Measurements from ENCODE around the gene SCARF2.
"Not testable (repeated sequence)": the region's sequence is repeated elsewhere in the genome, so short reads cannot be mapped to it uniquely, and the experiment has no call there.

SCARF2 gene

DNA sequence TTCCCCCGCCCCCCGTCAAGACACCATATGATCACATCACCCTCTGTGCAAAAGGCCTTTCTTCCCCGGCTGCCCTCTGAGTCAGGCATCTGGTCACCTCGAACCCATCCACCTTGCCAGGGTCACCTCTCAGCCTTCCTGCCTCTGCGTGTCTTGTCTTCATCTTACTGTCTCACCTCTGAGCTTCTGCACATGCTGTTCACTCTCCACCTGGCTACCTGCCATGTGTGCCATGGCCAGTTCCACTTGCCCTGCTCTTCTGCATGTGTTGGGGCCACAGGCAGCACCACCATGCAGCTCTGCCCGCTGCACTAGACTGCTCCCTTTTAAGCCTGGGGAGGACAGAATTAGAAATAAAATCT is 33.9 kb downstream of the SCARF2 start:
- Mint-ChIP-seq H3K9me3 (no peaks in the 10 kb centered on the region), H3K4me1 (peaks cover 14% of the 10 kb centered on the region), H3K27ac (peak overlapping the region; percentile 13), H3K36me3 (peaks cover 17% of the 10 kb centered on the region), H3K4me3 (no peak overlapping the region)
- ATAC-seq: no peak
- no peak for DNase-seq (ENCODE audit: low spot score in 2 of 2)

DNA sequence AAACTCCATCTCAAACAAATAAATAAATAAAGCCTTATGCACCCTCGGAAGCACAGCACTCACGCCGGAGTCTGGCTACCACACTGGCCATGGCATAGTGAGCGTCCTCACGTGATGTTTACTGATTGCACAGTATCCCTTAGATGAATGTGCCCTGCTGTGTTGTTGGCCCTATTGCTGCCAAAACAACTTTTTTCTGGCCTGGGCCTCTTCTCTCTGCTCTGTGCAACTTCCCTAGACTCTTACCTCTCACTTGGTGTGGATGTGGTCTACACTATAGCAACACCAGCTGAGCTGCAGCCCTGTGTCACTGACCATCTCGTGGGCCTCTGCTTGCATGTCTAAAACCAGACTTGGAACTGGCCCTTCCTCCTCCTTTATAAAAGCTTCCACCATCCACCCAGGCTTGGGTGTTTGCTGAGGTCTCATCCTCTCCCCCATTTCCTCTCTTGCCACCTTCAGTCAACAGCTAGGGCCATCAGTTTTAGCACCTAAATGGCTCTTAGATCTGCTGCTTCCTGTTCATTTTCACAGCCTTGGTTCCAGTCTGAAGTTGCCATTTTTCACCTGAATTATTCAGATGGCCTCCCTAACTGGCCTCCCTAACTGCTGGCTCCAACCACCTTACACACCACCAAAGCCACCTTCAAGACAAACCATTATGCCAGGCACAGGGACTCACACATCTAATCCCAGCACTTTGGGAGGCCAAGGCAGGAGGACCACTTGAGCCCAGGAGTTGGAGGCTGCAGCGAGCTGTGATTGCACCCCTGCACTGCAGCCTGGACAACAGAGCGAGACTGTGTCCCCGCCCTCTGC is 34.5 kb downstream of the SCARF2 start:
- peaks cover 14% of the 10 kb centered on the region for H3K4me1 Mint-ChIP-seq
- H3K27ac Mint-ChIP-seq: peak overlapping the region; percentile 13
- H3K9me3 Mint-ChIP-seq: no peaks in the 10 kb centered on the region
- H3K4me3 Mint-ChIP-seq: no peak overlapping the region
- H3K36me3 Mint-ChIP-seq: peaks cover 17% of the 10 kb centered on the region
- DNase-seq (ENCODE audit: low spot score in 2 of 2) (no peak), ATAC-seq (no peak)

DNA sequence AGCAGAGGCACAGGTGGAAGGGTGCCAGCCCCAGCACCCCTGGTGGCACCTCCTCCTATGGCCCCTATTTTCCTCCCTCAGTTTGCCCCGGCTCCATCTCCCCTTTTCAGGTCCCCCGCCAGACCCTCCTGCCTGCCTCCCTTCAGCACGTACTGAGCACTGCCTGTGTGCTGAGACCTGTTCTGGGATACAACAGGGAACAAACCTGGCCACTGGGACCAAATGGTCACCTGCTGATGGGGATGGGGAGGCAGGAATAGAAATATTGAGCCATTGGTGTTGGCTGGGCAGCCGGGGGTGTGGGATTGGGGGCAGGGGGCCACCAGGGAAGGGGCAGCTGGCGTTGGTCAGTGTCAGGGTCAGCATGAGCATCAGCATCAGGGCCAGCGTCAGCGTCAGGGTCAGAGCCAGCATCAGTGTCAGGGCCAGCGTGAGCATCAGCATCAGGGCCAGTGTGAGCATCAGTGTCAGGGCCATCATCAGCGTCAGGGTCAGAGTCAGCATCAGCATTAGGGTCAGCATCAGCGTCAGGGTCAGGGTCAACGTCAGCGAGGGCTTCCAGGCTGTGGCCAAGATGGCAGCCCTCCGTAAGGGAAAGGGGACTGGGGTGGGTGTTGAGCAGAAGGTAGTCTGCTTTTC is 36.1 kb downstream of the SCARF2 start:
- Mint-ChIP-seq H3K9me3 (no peaks in the 10 kb centered on the region), H3K36me3 (peaks cover 8% of the 10 kb centered on the region), H3K4me3 (no peak overlapping the region), H3K4me1 (peaks cover 20% of the 10 kb centered on the region), H3K27ac (no peak overlapping the region)
- ATAC-seq (no peak), DNase-seq (ENCODE audit: low spot score in 2 of 2) (no peak)

DNA sequence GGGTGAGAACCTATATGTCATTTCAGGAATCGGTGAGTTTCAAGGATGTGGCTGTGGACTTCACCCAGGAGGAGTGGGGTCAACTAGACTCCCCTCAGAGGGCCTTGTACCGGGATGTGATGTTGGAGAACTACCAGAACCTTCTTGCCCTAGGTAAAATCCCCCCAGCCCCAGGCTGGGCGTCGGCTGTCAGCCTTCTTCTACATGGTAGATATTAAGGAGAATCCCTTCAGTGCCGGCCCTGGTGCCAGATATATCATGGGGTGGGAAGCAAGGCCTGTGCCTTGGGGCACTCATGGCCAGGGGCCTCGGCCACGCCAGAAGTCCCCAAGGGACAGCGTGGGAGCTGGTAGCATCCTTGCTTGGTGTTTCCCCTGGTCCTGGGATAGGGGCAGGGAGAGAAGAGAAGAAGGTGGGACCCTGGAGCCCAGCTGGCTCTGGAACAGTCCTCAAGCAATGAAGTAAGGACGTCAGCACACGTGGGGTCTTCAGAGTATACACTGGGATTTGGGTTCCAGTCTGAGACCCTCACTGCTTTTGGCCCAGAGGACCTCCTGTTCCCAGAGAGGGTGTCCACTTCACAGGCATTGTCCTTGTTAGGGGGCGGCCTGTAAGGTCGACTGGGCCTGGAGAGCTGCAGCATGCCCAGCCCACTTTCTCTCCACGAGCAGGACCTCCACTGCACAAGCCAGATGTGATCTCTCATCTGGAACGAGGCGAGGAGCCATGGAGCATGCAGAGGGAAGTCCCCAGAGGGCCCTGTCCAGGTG is 36.8 kb downstream of the SCARF2 start:
- peak overlapping the region; percentile 20 for H3K27ac Mint-ChIP-seq
- peaks cover 4% of the 10 kb centered on the region for H3K36me3 Mint-ChIP-seq
- H3K9me3 Mint-ChIP-seq: no peaks in the 10 kb centered on the region
- ATAC-seq: no peak
- peaks cover 24% of the 10 kb centered on the region for H3K4me1 Mint-ChIP-seq
- H3K4me3 Mint-ChIP-seq: no peak overlapping the region
- no peak for DNase-seq (ENCODE audit: low spot score in 2 of 2)

DNA sequence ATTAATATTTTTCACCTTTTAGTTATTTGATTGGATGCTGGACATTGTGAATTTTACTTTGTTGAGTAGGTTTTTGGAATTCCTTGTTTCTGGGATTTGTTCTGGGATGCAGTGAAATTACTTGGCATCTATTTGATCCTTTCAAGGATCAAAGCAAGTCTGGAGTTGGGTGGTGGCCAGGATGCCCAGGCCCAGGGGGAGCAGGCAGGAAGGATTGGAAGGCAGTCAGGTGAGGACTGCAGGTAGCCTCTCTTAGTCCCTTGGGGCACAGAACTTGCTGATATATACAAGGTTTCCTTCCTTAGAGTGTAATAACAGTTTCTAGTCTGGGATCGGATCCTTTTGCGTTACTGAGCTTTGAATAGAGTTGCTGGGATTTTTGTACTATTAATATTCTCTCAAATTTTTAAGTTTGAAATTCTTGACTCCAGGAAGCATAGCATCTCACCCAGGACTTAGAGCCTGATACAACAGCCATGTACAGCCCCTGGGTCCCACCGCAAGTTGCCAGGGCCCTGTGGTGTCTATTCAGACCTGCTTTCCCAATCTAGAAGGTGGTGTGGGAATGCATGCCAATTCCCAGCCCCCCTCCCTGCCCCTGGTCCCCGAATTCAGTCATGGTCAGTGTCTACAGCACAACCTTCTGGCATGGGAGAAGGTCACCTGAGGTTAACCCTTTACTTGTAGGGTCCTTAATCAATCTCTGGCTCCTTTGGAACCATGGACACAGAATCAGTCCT is 37.6 kb downstream of the SCARF2 start:
- Mint-ChIP-seq H3K9me3 (no peaks in the 10 kb centered on the region), H3K4me1 (peaks cover 32% of the 10 kb centered on the region), H3K4me3 (no peak overlapping the region), H3K36me3 (peaks cover 1% of the 10 kb centered on the region), H3K27ac (peak overlapping the region; percentile 20)
- ATAC-seq (no peak), DNase-seq (ENCODE audit: low spot score in 2 of 2) (no peak)

DNA sequence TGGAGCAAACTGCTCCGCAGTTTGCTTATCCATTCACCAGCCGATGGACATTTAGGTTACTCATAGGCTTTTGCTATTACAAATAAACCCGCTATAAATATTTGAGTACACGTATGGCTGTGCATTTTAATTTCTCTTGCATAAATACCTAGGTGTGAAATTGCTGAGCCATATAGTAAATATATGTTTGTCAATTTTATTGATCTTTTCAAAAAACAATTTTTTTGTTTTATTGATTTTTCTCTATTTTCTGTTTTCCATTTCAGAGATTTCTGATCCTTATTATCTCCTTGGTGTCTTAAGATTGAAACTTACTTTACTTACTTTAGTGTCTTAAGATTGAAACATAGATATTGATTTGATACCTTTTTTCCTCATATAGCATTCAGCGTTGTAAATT is 39.2 kb downstream of the SCARF2 start:
- ATAC-seq: no peak
- H3K36me3 Mint-ChIP-seq: no peaks in the 10 kb centered on the region
- H3K4me3 Mint-ChIP-seq: no peak overlapping the region
- no peak for DNase-seq (ENCODE audit: low spot score in 2 of 2)
- H3K27ac Mint-ChIP-seq: no peak overlapping the region
- H3K9me3 Mint-ChIP-seq: no peaks in the 10 kb centered on the region
- H3K4me1 Mint-ChIP-seq: peaks cover 28% of the 10 kb centered on the region

DNA sequence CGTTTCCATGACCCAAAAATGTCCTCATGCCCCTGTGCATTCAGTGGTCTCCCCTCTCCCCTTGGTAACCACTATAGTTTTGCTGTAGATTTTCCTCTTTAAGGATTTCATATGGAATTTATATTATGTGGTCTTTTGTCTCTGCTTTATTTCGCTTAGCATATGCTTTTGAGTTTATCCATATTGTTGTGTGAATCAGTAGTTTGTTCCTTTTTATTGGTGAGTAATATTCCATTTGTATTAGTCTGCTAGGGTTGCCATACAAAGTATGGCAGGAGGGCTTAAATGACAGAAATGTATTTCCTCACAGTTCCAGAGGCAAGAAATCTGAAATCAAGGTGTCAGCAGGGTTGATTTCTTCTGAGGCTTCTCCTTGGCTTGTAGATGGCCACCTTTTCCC is 40.1 kb downstream of the SCARF2 start:
- Mint-ChIP-seq H3K27ac (no peak overlapping the region), H3K4me1 (peaks cover 21% of the 10 kb centered on the region), H3K36me3 (no peaks in the 10 kb centered on the region), H3K4me3 (no peak overlapping the region), H3K9me3 (no peaks in the 10 kb centered on the region)
- DNase-seq (ENCODE audit: low spot score in 2 of 2) (no peak), ATAC-seq (no peak)

DNA sequence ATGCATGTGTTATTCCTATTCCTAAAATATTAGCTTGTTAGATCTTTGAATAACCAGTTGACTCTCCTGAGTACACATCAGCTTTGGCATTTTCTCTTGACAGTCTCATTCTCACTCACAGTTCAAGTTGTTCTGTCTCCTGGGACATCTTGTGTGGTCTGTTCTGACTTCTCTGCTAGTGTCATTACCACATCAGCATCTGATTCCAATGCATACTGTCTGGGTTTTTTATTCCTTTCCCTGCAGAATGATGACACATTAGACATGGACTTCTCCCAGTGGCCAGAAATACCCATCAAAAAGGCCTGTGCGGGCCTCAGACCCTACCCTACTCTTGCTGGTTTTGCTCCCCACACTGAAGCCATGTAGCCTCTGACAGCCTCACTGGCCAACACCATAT is 41.0 kb downstream of the SCARF2 start:
- ATAC-seq: no peak
- H3K36me3 Mint-ChIP-seq: no peaks in the 10 kb centered on the region
- H3K27ac Mint-ChIP-seq: no peak overlapping the region
- no peak overlapping the region for H3K4me3 Mint-ChIP-seq
- no peaks in the 10 kb centered on the region for H3K9me3 Mint-ChIP-seq
- H3K4me1 Mint-ChIP-seq: peaks cover 21% of the 10 kb centered on the region
- DNase-seq (ENCODE audit: low spot score in 2 of 2): no peak

DNA sequence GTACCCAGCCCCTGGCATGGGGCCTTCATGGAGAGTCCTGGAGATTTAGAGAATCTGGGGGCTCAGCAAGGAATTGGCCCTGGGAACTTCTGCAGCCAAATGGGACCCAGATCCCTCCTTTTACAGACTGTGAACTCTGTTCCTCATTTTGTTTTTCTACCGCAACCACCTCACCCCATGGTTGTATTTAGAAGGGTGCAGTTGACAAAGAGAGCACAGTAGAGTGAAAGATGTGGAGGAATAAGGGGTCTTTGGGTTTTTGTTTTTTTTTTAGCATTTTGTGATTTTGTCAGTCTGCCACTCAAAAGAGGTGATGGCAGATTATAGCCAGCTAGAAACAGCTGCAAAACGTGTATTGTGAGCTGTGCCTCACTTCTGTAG is 41.7 kb downstream of the SCARF2 start:
- Mint-ChIP-seq H3K27ac (no peak overlapping the region), H3K36me3 (no peaks in the 10 kb centered on the region), H3K4me1 (peaks cover 21% of the 10 kb centered on the region), H3K9me3 (no peaks in the 10 kb centered on the region), H3K4me3 (peak overlapping the region; percentile 81)
- ATAC-seq: no peak
- DNase-seq (ENCODE audit: low spot score in 2 of 2): no peak

DNA sequence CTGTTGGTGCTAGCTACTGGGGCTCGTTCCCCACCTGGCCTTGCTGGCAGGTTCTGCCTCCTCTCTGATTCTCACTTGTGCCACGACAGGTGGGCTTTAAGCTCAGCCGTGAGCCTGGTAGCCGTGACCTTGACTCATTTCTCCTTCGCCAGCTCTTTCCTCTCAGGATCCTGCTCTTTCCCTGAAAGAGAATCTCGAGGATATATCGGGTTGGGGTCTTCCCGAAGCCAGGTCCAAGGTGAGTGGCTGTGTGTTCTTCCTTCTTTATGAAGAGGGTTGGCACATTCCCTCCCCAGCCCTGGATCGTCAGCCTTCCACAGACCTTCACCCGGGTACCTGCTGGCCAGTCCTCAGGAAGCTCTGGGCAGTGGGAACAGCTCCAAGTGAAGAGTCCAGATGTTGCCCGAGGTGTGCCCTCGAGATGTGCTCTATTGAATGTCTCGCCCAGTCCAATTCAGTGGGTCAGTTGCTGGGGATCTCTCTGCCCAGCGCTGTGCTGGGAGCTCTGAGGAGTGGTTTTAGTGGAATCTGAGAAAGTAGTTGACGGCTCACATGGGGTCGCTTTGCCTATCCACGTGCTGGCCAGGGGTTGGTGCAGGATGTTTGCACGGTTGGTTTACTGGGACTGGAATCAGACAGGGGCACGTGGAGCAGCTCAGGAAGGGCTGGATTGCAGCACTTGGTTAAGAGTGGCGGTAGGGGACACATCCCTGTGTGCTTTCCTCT is 42.3 kb downstream of the SCARF2 start:
- DNase-seq (ENCODE audit: low spot score in 2 of 2): no peak
- no peaks in the 10 kb centered on the region for H3K9me3 Mint-ChIP-seq
- peak overlapping the region; percentile 90 for H3K27ac Mint-ChIP-seq
- peaks cover 21% of the 10 kb centered on the region for H3K4me1 Mint-ChIP-seq
- peak overlapping the region; percentile 81 for H3K4me3 Mint-ChIP-seq
- ATAC-seq: no peak
- H3K36me3 Mint-ChIP-seq: no peaks in the 10 kb centered on the region

DNA sequence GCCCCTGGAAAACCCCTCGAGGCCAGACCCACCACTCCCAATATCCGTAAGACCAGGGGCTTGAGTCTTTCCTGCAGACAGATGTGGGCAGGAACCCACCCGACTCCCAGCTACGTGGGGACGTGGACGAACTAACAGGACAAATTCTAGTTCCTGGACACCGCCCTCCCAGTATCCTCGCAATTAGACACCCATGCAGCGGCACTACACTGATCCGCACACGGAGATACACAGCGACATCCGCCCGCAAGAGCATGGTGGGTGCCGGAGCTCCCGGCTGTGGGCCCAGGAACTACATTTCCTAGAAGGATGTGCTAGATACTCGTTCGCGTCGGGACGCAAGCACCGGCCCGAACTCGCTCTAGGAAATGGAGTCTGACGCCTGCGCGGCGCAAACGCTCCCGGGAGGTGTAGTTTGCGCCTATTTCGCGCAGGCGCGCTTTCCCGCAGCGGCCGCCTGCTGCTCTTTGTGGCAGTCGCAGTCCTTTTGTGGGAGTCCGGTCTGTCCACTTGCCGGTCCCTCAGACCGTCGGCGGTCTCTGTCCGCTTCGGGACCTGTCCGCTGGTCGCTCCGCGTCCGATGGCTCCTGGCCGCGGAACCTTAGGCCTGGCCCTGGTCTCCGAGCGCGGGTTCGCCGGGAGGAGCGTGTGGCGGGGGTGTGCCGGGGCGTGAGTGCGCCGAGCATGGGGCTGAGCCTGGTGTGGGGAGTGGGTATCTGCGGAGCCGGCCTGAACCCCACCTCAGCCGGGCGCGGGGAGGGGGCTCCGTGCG is 43.7 kb downstream of the SCARF2 start, which contains the start of gene ZNF74:
Gene ZNF74, plus strand, starts transcription at position 447 of the 772 bp plus-strand sequence. CDS start 478 bp downstream, outside the sequence.
- H3K27ac Mint-ChIP-seq: peak within 1 kb of the TSS; percentile 90

DNA sequence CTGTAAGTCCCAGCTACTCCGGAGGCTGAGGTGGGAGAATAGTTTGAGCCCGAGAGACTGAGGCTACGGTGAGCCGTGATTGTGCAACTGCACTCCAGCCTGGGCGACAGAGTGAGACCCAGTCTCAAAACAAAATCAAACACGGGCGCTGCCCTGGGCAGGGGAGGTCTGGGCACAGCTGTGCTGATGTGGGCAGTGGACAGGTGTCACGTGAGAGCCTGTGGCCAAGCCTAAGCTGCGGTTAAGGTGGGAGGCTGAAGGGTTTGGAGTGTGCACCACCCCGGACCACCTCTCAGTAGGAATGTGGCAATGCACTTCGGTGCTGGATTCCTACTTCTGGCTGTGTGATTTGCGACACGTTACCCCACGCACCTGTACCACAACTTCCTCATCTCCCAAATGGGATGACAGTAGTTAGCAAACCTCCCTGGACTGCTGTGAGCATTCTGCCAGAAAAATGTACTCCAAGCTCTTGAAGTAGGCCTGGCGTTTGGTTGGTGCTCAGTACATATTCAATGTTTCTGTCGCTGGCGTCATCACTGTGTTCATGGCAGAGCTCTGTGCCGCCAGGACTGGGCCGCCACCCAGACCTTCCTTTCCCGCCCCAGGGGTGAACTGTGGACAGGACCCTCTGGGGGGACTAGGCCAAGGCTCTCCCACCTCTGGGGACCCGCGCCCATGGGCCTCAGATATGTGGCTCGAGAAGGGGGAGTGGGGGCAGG is 44.5 kb downstream of the SCARF2 start:
- H3K4me3 Mint-ChIP-seq: peak overlapping the region; percentile 81
- ATAC-seq: peak; percentile 1
- peak overlapping the region; percentile 90 for H3K27ac Mint-ChIP-seq

More for the DNA sequence above, 43.7 kb downstream of the SCARF2 start, which contains the start of gene ZNF74:
- no peaks in the 10 kb centered on the region for H3K36me3 Mint-ChIP-seq
- ATAC-seq (peak; percentile 91), DNase-seq (ENCODE audit: low spot score in 2 of 2) (peak; percentile 66 to 86)
- H3K9me3 Mint-ChIP-seq: no peaks in the 10 kb centered on the region
- peaks cover 21% of the 10 kb centered on the region for H3K4me1 Mint-ChIP-seq
- peak within 1 kb of the TSS; percentile 81 for H3K4me3 Mint-ChIP-seq

DNA sequence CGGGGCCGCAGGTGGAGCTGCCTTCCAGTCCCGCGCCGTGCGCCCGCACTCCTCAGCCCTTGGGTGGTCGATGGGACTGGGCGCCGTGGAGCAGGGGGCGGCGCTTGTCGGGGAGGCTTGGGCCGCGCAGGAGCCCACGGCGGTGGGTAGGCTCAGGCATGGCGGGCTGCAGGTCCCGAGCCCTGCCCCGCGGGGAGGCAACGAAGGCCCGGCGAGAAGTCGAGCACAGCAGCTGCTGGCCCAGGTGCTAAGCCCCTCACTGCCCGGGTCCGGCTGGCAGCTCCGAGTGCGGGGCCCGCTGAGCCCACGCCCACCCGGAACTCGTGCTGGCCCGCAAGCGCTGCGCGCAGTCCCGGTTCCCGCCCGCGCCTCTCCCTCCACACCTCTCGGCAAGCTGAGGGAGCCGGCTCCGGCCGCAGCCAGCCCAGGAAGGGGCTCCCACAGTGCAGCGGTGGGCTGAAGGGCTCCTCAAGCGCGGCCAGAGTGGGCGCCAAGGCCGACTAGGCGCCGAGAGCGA is 45.2 kb downstream of the SCARF2 start:
- not testable (repeated sequence) for H3K27ac Mint-ChIP-seq; H3K36me3 Mint-ChIP-seq; H3K9me3 Mint-ChIP-seq; DNase-seq (ENCODE audit: low spot score in 2 of 2); ATAC-seq
- H3K4me1 Mint-ChIP-seq: peaks cover 21% of the 10 kb centered on the region
- H3K4me3 Mint-ChIP-seq: peak overlapping the region; percentile 81

More for the DNA sequence above, 44.5 kb downstream of the SCARF2 start:
- H3K9me3 Mint-ChIP-seq: no peaks in the 10 kb centered on the region
- no peak for DNase-seq (ENCODE audit: low spot score in 2 of 2)
- H3K4me1 Mint-ChIP-seq: peaks cover 21% of the 10 kb centered on the region
- no peaks in the 10 kb centered on the region for H3K36me3 Mint-ChIP-seq

All from stimulated activated effector memory CD8-positive, alpha-beta T cell treated with anti-CD3 and anti-CD28 coated beads, Interleukin-12 subunit alpha, Interleukin-12 subunit beta, amount 100 ng/mL, for 72 hours (primary cell).